Thoracic aorta (tissue), 2 donors: ENCODE data around the gene NR2C2AP. TPM values are rescaled to one million over a fixed set of nuclear protein-coding genes. Genes with fewer than 3 reads are reported as not detected.

Experiments
- ATAC-seq: fragments of 150-250 bp; one replicate; pipeline ENCODE4 v1.8.0; 2017; ENCODE audit warnings: low read depth; ENCODE audit not compliant: insufficient number of reproducible peaks, low FRiP score
- DNase-seq: peaks from one replicate; pipeline ENCODE4 v3.0.0-alpha.2; 2020; ENCODE audit warnings: low spot score
- H3K27ac ChIP-seq, 2 donors: fragments of 200-600 bp; sonication (generic); 1 replicate in 1 of 2; 2 replicates in 1 of 2; pipeline ENCODE4 v1.5.1; 2016; ENCODE audit warnings: mild to moderate bottlenecking in 2 of 2, moderate library complexity in 2 of 2
- H3K27me3 ChIP-seq: fragments of 200-600 bp; sonication (generic); replicated peaks from 2 replicates; pipeline ENCODE4 v1.6.0; 2016; ENCODE audit warnings: mild to moderate bottlenecking; ENCODE audit not compliant: insufficient read depth
- H3K36me3 ChIP-seq: fragments of 200-600 bp; sonication (generic); one replicate; pipeline ENCODE4 v1.5.1; 2016
- H3K4me1 ChIP-seq, 2 donors: fragments of 200-600 bp; sonication (generic); 1 replicate in 1 of 2; 2 replicates in 1 of 2; pipeline versions ENCODE4 v1.5.1 to v1.6.0; 2016; ENCODE audit warnings: low read depth in 2 of 2, mild to moderate bottlenecking in 1 of 2; ENCODE audit not compliant: control insufficient read depth in 1 of 2
- H3K4me3 ChIP-seq: fragments of 200-600 bp; sonication (generic); 2 replicates; pipeline ENCODE4 v1.5.1; 2016; ENCODE audit warnings: mild to moderate bottlenecking
- H3K9me3 ChIP-seq: fragments of 200-600 bp; sonication (generic); 2 replicates; pipeline ENCODE4 v1.5.1; 2016
- total RNA-seq, 2 donors: library from RNA; depleted of rRNA; stranded (reverse); fragments of >200 nt; gene quantifications; one replicate each; pipeline versions ENCODE4 v1.1.0 to v1.2.3, GENCODE V29; 2016
- TF ChIP-seq, protein P1 (sequence below): fragments of 200-600 bp; sonication (generic); IDR thresholded peaks from one replicate; pipeline ENCODE4 v1.5.1; 2019; ENCODE audit warnings: antibody characterized with exemption

The NR2C2AP gene, protein sequence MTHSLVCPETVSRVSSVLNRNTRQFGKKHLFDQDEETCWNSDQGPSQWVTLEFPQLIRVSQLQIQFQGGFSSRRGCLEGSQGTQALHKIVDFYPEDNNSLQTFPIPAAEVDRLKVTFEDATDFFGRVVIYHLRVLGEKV
- 10 to 100 TPM in 1 of 2 donors, 1 to 10 TPM in 1; 6.5 to 17.9 TPM for total RNA-seq

DNA sequence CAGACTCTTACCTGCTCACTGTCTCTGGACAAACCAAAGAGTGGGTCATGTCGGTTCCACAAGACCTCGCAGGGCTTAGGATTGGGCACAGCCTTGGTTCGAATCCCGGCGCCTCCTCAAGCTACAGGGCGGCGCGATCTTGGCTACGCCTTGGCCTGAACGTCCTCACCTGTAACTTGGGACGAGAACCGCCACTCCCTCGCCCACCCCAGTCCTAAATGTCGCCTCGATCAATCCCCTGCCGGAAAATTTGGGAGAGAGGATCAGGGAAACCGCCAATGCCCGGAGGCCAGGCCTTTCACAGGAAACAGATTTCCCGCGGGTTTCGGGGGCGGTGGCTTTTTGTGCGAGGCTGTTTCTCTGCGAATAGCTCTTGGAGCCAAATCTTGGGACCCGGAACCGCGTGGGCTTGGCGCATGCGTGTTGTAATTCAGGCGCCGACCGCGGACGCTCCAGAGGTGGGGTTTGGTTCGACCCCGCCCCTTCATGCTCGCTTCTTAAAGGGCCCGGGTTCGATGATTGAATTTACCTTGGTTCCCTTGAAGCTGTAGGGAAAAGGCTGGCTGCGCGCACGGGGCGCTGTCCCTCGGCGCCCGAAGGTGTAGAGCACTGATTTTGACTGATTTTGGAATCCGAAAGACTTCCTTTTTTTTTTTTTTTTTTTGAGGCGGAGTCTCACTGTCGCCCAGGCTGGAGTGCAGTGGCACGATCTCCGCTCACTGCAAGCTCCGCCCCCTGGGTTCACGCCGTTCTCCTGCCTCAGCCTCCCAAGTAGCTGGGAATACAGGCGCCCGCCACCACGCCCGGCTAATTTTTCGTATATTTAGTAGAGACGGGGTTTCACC is at the start of gene NR2C2AP:
Gene NR2C2AP, minus strand, starts transcription at position 403 of the 845 bp plus-strand sequence. Its CDS starts 354 bp downstream, at position 49.
- no peaks in the 10 kb centered on the region for H3K27me3 ChIP-seq
- TF ChIP-seq, protein P1, sequence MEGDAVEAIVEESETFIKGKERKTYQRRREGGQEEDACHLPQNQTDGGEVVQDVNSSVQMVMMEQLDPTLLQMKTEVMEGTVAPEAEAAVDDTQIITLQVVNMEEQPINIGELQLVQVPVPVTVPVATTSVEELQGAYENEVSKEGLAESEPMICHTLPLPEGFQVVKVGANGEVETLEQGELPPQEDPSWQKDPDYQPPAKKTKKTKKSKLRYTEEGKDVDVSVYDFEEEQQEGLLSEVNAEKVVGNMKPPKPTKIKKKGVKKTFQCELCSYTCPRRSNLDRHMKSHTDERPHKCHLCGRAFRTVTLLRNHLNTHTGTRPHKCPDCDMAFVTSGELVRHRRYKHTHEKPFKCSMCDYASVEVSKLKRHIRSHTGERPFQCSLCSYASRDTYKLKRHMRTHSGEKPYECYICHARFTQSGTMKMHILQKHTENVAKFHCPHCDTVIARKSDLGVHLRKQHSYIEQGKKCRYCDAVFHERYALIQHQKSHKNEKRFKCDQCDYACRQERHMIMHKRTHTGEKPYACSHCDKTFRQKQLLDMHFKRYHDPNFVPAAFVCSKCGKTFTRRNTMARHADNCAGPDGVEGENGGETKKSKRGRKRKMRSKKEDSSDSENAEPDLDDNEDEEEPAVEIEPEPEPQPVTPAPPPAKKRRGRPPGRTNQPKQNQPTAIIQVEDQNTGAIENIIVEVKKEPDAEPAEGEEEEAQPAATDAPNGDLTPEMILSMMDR, result no peak
- ATAC-seq, result peak; percentile 78
- peak within 1 kb of the TSS; percentile 74 to 76 for H3K27ac ChIP-seq
- H3K4me3 ChIP-seq, result peak within 1 kb of the TSS; percentile 93
- peaks cover 10% of the 10 kb centered on the region for H3K36me3 ChIP-seq
- peaks cover 0 to 9% of the 10 kb centered on the region in 2 donors for H3K4me1 ChIP-seq
- H3K9me3 ChIP-seq, result no peaks in the 10 kb centered on the region
- peak; percentile 64 for DNase-seq

DNA sequence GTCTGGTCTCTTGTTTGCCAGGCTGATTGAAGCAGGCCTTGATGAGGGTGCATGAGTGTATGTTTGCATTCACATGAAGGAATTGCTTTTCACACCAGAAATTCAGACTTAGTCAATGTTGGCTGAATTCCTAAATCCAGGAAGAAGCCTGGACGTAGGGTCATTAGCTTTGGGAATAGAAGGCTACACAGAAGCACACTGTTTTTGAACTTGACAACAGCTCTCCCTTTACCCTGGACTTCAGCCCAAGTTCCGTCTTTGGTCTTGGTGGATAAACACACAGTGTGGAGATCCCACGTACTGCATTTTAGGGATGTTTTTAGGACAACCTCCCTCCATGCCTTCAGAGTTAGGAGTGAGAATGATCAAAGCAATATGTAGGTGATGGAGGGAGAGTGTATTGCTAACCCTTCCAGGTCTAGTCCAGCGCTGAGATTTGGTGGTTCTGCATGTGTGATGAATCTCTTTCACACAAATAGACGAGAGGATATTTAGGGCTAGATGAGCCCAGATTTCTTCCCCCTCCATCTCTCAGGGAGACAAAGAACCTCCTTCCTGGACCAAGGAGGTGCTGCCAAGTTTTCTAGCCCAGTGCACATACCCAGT is 47.1 kb upstream of the NR2C2AP start:
- ATAC-seq (no peak), DNase-seq (no peak)
- TF ChIP-seq, protein P1, result no peak

DNA sequence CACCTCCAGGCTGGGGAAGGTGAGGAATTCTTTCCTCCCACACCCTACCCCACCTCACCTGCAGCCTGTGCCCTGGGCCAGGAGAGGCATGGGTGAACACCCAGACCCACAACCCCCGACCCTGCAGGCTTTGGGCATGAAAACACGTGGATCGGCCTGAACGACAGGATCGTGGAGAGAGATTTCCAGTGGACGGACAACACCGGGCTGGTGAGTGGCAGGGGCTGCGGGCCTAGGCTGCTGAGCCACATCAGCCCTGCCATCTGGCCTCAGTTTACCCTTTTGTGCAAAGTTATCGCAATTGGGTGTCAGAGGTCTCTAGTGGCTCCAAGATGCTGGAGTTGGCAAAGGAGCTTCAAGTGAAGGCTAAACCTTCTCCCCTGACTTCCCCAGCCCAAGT is 37.3 kb upstream of the NR2C2AP start:
- DNase-seq (no peak), ATAC-seq (no peak)
- no peak overlapping the region for H3K27ac ChIP-seq
- TF ChIP-seq, protein P1, result no peak
- no peaks in the 10 kb centered on the region for H3K36me3 ChIP-seq
- H3K4me1 ChIP-seq, result no peaks in the 10 kb centered on the region
- H3K9me3 ChIP-seq, result no peaks in the 10 kb centered on the region
- H3K4me3 ChIP-seq, result no peak overlapping the region
- H3K27me3 ChIP-seq, result no peaks in the 10 kb centered on the region

More for the DNA sequence above, 47.1 kb upstream of the NR2C2AP start:
- Histone ChIP-seq H3K4me3 (no peak overlapping the region), H3K36me3 (no peaks in the 10 kb centered on the region), H3K27me3 (no peaks in the 10 kb centered on the region), H3K9me3 (no peaks in the 10 kb centered on the region), H3K27ac (no peak overlapping the region), H3K4me1 (no peaks in the 10 kb centered on the region)

DNA sequence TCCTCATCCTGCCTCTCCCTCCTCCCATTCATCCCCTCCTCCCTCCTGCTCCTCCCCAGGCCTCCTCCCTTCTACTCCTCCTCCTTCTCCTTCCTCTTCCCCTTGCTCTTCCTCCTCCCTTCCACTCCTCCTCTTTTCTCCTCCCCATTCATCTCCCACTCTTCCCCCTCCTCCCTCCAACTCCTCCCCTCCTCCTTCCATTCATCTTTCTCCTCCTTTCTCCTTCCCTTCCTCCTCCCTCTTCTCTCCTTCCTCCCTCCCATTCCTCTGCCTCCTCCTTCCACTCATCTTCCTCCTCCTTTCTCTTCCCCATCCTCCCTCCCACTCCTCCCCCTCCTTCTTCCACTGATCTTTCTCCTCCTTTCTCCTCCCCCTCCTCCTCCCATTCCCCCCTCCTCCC is 36.5 kb upstream of the NR2C2AP start:
- Histone ChIP-seq H3K27me3 (no peaks in the 10 kb centered on the region), H3K9me3 (peaks cover 3% of the 10 kb centered on the region), H3K4me1 (no peaks in the 10 kb centered on the region), H3K4me3 (no peak overlapping the region), H3K27ac (no peak overlapping the region), H3K36me3 (no peaks in the 10 kb centered on the region)
- ATAC-seq (no peak), DNase-seq (no peak)
- TF ChIP-seq, protein P1, result no peak
